Osteoblast (primary cell): Measurements from ENCODE around the gene ATP10A. TPM values are rescaled to one million over a fixed set of nuclear protein-coding genes. Genes with fewer than 3 reads are reported as not detected.

ENCODE experiments used
- DNase-seq: peaks from one replicate; pipeline ENCODE4 v3.0.0; 2011; ENCODE audit warnings: low spot score, mixed read lengths; ENCODE audit not compliant: insufficient read length; ENCODE audit errors: missing footprints
- H2AFZ ChIP-seq: 2 replicates; pipeline ENCODE4 v1.6.0; 2011; ENCODE audit warnings: mild to moderate bottlenecking, low read length
- H3K27ac ChIP-seq: 2 replicates; pipeline ENCODE4 v1.5.1; 2011; ENCODE audit warnings: mild to moderate bottlenecking, low read depth, low read length, moderate library complexity
- H3K27me3 ChIP-seq: 2 replicates; pipeline ENCODE4 v1.6.0; 2012; ENCODE audit warnings: mild to moderate bottlenecking, control low read depth, inconsistent platforms, low read length, moderate library complexity; ENCODE audit not compliant: insufficient read depth
- H3K36me3 ChIP-seq: 2 replicates; pipeline ENCODE4 v1.5.1; 2011; ENCODE audit warnings: mild to moderate bottlenecking, low read length, control low read depth, moderate library complexity; ENCODE audit not compliant: insufficient read depth
- H3K4me1 ChIP-seq: 2 replicates; pipeline ENCODE4 v1.5.1; 2011; ENCODE audit warnings: mild to moderate bottlenecking, low read length, control low read depth, moderate library complexity; ENCODE audit not compliant: insufficient read depth
- H3K4me2 ChIP-seq: 2 replicates; pipeline ENCODE4 v1.6.0; 2011; ENCODE audit warnings: mild to moderate bottlenecking, low read length; ENCODE audit not compliant: insufficient read depth
- H3K4me3 ChIP-seq: fragments of 200-600 bp; sonication (generic); 3 replicates; pipeline ENCODE4 v1.5.1; 2012; ENCODE audit warnings: mild to moderate bottlenecking, low read length, inconsistent platforms; ENCODE audit not compliant: insufficient read depth
- H3K79me2 ChIP-seq: 2 replicates; pipeline ENCODE4 v1.6.0; 2012; ENCODE audit warnings: mild to moderate bottlenecking, low read length, control low read depth, inconsistent platforms; ENCODE audit not compliant: insufficient read depth
- H3K9me3 ChIP-seq: 2 replicates; pipeline ENCODE4 v1.5.1; 2011; ENCODE audit warnings: low read depth, low read length, control low read depth
- H4K20me1 ChIP-seq: 2 replicates; pipeline ENCODE4 v1.6.0; 2012; ENCODE audit warnings: mild to moderate bottlenecking, low read length, control low read depth; ENCODE audit not compliant: insufficient read depth
- total RNA-seq: library from RNA; depleted of rRNA; stranded (reverse); fragments of >200 nt; gene quantifications from 2 replicates; pipeline ENCODE4 v1.2.3, GENCODE V29; 2012
- TF ChIP-seq, protein P1 (sequence below): IDR thresholded peaks from 2 replicates; pipeline ENCODE4 v1.5.1; 2011; ENCODE audit warnings: mild to moderate bottlenecking, low read depth, low read length, moderate library complexity; ENCODE audit errors: extremely low read depth

ATP10A gene
- total RNA-seq, 1 donor, result 32.9 TPM

DNA sequence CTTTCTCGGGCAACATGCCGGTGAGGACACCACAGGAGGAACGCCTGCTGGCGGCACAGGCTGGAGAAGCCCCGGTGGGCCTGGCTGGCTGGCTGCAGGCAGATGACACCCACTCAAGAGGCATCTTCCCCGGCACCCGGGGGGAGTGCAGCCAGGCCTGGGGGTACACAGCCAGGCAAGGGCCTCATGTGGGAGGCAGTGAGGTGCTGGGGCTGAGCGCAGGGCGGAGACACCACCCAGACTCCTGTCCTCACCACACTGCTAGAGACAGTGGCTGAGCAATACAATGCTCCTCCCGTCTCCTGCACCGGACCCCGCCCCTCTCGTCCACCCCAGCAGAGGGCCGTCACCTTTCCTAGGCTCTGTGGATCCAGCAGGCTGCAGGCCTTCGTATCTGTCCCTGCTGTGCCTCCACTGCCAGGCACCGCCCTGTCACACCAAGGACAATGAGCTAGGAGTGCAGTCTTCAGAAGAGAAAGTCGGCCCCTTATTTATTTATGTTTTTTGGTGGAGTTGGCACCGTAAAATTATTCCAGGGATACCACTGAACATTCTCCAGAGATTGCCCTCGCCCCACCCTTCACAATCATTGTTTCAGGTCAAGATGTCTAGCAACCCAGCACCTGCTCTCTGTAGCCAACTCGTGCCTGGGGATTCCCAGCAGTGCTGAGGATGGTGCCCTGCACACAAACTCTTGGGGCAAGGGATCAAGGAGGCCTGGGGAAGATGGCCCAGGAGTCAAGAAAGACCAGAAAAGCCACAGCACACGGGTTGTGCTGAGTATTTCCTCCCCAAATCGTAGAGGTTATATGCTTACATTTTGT lies 129.1 kb downstream of the ATP10A start:
- H2AFZ ChIP-seq, result no peak overlapping the region

DNA sequence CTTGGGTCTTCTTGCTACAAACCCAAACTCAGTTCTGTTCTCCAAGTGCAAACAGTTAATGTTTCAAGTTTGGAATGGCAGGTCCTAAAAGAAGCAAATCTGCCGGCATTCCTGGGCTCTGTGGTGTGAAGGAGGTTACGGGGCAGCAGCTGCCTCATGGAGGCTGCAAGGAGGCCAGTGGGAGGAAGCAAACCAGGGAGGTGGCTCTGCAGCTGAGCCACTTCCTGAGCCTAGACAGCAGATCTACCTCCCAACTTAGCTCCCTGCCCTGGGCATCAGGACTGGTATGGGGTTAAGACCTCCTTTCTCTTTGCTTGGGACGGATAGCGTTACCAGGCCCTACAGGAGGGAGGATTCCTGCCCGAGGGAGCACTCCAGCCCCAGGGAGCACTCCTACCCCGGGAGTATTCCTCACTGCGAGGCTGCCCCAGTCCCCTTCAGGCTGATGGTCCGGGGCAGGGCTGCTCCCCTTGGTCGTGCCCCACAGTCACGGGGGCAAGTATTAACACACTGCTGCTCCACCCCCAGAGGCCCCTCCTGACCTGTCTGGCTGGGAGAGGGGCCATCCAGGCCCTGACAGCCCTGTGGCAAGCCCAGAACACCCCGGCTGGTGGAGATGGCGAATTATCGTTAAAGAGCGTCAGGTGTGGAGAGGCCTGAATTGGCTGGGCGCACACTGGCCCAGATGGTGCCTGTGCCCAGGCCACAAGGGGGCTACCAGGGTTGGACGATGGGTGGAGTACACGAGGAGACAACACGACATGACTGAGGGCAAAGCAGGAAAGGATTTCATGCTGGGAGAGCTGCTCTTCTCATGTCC lies 129.9 kb downstream of the ATP10A start:
- H3K9me3 ChIP-seq, result no peaks in the 10 kb centered on the region
- peaks cover 4% of the 10 kb centered on the region for H3K79me2 ChIP-seq
- no peaks in the 10 kb centered on the region for H3K27me3 ChIP-seq
- H3K4me2 ChIP-seq, result no peak overlapping the region
- DNase-seq, result peak; percentile 54
- peaks cover 3% of the 10 kb centered on the region for H3K36me3 ChIP-seq
- H3K4me3 ChIP-seq, result no peak overlapping the region
- TF ChIP-seq, protein P1, sequence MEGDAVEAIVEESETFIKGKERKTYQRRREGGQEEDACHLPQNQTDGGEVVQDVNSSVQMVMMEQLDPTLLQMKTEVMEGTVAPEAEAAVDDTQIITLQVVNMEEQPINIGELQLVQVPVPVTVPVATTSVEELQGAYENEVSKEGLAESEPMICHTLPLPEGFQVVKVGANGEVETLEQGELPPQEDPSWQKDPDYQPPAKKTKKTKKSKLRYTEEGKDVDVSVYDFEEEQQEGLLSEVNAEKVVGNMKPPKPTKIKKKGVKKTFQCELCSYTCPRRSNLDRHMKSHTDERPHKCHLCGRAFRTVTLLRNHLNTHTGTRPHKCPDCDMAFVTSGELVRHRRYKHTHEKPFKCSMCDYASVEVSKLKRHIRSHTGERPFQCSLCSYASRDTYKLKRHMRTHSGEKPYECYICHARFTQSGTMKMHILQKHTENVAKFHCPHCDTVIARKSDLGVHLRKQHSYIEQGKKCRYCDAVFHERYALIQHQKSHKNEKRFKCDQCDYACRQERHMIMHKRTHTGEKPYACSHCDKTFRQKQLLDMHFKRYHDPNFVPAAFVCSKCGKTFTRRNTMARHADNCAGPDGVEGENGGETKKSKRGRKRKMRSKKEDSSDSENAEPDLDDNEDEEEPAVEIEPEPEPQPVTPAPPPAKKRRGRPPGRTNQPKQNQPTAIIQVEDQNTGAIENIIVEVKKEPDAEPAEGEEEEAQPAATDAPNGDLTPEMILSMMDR, result no peak
- peaks cover 3% of the 10 kb centered on the region for H4K20me1 ChIP-seq
- H3K4me1 ChIP-seq, result peaks cover 18% of the 10 kb centered on the region
- no peak overlapping the region for H2AFZ ChIP-seq
- H3K27ac ChIP-seq, result no peak overlapping the region

More for the DNA sequence above, 129.1 kb downstream of the ATP10A start:
- Histone ChIP-seq H3K79me2 (peaks cover 4% of the 10 kb centered on the region), H3K27ac (no peak overlapping the region), H3K4me1 (peaks cover 20% of the 10 kb centered on the region), H4K20me1 (peaks cover 3% of the 10 kb centered on the region), H3K4me2 (no peak overlapping the region), H3K4me3 (no peak overlapping the region), H3K9me3 (no peaks in the 10 kb centered on the region), H3K36me3 (peaks cover 3% of the 10 kb centered on the region), H3K27me3 (no peaks in the 10 kb centered on the region)
- DNase-seq, result peak; percentile 39
- TF ChIP-seq, protein P1, result no peak

DNA sequence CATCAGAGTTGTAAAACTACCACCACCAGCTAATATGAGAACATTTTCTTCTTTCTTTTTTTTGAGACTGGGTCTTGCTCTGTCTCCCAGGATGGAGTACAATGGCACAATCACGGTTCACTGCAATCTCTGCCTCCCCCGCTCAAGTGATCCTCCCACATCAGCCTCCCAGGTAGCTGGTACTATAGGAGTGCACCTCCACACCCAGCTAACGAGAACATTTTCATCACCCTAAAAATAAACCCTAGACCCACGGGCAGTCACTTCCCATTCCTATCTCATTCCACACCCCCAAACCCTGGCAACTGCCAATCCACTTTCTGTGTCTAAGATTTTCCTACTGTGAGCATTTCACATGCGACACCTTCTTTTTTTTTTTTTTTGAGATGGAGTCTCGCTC lies 130.9 kb downstream of the ATP10A start:
- TF ChIP-seq, protein P1, result no peak
- no peak for DNase-seq

GRCh38 chr15:25731411-25731810 lies 131.7 kb downstream of the ATP10A start:
- DNase-seq, result peak; percentile 69
- TF ChIP-seq, protein P1, result no peak
- Histone ChIP-seq H3K27ac (no peak overlapping the region), H2AFZ (no peak overlapping the region), H3K36me3 (peaks cover 3% of the 10 kb centered on the region), H3K4me2 (no peak overlapping the region), H4K20me1 (peaks cover 3% of the 10 kb centered on the region), H3K4me1 (no peaks in the 10 kb centered on the region), H3K4me3 (no peak overlapping the region), H3K79me2 (no peaks in the 10 kb centered on the region), H3K27me3 (no peaks in the 10 kb centered on the region), H3K9me3 (no peaks in the 10 kb centered on the region)

More for the DNA sequence above, 130.9 kb downstream of the ATP10A start:
- Histone ChIP-seq H3K79me2 (no peaks in the 10 kb centered on the region), H3K4me2 (no peak overlapping the region), H3K36me3 (peaks cover 3% of the 10 kb centered on the region), H3K4me3 (no peak overlapping the region), H3K9me3 (no peaks in the 10 kb centered on the region), H3K27ac (no peak overlapping the region), H3K27me3 (no peaks in the 10 kb centered on the region), H3K4me1 (peaks cover 7% of the 10 kb centered on the region), H2AFZ (no peak overlapping the region), H4K20me1 (peaks cover 3% of the 10 kb centered on the region)
